ENCODE measurements around the gene MBD1.
"Not testable (repeated sequence)": the region's sequence is repeated elsewhere in the genome, so short reads cannot be mapped to it uniquely, and the experiment has no call there.

The MBD1 gene, protein sequence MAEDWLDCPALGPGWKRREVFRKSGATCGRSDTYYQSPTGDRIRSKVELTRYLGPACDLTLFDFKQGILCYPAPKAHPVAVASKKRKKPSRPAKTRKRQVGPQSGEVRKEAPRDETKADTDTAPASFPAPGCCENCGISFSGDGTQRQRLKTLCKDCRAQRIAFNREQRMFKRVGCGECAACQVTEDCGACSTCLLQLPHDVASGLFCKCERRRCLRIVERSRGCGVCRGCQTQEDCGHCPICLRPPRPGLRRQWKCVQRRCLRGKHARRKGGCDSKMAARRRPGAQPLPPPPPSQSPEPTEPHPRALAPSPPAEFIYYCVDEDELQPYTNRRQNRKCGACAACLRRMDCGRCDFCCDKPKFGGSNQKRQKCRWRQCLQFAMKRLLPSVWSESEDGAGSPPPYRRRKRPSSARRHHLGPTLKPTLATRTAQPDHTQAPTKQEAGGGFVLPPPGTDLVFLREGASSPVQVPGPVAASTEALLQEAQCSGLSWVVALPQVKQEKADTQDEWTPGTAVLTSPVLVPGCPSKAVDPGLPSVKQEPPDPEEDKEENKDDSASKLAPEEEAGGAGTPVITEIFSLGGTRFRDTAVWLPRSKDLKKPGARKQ

DNA sequence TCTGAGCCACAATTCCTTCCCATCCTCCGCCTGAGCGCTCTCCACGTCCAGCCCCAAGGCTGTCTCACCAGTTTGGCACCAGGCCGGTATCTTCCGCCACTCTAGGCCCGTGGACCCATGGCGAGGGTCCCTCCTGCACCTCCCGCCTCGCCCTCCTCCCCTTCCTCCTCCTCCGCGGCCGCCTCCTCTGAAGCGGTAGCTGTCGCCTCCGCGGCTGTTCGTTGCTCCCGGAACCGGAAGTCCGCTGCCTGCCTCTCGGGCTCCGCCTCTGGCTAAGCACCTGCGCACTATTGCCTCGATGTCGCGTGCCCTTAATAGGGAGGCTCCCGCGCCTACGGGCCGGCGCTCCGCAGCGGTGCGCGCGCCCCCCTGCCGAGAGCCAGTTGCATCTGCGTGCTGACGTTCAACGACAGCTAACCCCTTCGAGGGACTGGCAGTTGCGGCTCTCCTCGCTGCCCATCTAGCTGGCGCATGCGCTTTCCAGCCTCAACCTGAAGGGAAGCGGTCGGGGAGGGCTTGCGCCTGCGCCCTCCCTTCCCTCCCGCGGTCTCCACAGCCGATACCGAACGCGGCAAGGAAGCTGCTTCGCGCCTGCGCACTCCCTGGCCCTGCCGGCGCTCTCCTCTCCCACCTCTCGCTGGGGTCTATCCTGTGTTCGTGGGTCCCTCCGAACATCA, at the start of gene MBD1:
Gene MBD1 (minus strand): TSS at position 229 of the 677 bp plus-strand sequence. CDS start 1,531 bp downstream, outside the sequence.
- peak; percentile 98 for DNase-seq

DNA sequence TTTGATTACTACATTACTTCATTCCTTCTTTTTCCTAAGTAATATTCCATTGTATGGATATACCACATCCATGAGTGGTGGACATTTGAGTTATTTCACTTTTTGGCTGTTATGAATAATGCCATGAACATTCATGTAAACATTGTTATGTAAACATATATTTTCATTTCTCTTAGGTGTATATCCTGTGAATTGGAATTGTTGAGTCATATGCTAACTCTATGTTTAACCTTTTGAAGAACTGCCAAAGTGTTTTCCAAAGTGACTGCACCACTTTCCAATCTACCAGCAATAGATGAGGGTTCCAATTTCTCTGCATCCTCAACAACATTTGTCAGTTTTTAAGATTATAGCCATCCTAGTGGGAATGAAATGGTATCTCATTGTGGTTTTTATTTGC, 48.9 kb upstream of the MBD1 start:
- DNase-seq, result no peak

DNA sequence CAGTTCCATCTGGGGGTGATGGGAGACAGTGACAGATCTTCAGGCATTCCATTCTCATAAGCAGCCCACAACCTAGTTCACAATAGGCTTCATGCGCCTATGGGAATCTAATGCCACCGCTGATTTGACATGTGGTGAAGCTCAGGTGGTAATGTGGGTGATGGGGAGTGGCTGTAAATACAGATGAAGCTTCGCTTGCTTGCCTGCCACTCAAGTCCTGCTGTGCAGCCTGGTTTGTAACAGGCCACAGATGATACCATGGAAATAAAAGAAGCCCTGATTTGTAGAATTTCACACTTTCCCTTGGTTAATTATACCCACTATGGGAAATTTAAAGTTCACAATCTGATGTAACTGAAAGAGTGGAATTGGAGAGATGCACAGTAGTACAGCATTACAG, 46.7 kb upstream of the MBD1 start:
- DNase-seq, result no peak

DNA sequence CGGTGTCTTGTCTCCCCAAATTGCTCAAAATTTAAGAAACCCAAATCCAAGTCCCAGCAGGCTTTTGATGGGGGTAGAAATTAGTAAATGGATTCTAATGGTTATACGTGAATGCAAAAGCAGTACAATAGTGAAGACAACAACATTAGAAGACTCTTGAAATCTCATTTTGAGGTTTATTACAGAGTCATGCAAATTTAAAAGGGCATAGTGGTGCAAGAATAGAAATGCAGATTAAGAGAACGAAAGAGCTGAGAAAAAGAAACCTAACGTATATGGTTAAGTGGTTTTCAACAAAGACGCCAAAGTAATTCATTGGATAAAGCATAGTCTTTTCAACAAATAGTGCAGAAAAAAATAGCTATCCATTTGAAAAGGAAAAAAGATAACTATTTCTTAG, 39.4 kb upstream of the MBD1 start:
- no peak for DNase-seq

- no peak for DNase-seq
Observed at GRCh38 chr18:50315100-50315871, 34.0 kb upstream of the MBD1 start.

- DNase-seq, result no peak
Observed at GRCh38 chr18:50313873-50314460, 32.6 kb upstream of the MBD1 start.

DNA sequence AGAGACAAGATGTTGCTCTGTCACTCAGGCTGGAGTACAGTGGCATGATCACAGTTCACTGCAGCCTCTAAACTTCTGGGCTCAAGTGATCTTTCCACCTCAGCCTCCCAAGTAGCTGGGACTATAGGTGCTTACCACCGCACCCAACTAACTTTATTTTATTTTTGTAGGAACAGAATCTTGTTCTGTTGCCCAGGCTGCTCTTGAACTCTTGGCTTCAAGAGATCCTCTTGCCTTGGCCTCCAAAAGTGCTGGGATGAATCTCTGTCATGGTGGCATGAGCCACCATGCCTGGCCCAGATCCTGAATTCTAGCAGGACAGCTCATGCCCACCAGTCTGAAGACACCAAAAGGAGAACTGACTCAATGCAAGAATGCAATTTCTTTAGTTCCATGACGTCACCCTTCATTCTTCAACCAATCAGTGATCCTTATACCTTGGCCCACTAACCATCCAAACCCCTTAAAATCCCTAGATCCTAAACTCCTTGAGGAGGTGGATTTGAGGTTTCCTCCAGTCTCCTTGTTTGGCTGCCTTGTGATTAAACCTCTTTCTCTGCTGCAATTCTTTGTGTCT, 31.8 kb upstream of the MBD1 start:
- no peak for DNase-seq

DNA sequence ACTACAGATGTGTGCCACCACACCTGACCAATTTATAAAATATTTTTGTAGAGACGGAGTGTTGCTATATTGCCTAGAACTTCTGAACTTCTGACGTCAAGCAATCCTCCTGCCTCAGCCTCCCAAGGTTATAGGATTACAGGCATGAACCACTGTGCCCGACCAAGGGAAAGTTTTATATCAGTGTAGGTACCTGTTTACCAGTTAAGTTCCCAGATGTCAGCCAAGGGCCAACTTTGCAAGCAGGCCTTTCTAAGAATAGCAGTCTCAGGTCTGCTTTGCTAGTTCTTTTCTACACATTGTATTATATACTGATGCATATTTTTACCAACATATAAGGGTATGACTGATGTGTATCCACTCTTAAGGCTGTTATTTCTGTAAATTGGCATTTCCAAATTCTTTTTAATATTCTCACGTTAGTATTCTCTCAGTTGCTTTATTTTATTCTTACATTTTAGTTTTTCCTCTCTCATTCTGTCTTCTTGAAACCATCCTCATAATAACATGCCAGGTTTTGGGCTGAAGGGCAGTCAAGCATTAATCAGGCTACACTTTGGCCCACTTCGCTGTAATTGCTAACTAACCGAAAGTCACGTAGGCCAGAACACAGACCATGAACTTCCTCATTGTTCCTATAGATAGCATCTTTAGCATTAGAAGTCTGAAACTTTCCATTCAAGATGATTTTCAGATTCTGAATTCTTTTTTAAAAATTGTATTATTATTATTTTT, 31.1 kb upstream of the MBD1 start:
- no peak for DNase-seq

GRCh38 chr18:50311650-50312049, 30.3 kb upstream of the MBD1 start:
- DNase-seq, result no peak

DNA sequence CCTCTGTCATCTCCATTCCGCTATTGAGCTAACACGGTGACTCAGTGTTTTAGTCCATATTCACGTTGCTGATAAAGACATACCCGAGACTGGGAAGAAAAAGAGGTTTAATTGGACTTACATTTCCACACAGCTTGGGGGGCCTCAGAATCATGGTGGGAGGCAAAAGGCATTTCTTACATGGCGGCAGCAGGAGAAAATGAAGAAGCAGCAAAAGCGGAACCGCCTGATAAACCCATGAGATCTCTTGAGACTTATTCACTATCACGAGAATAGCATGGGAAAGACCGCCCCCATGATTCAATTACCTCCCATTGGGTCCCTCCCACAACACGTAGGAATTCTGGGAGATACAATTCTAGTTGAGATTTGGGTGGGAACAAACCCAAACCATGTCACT, 28.8 kb upstream of the MBD1 start:
- DNase-seq, result no peak

DNA sequence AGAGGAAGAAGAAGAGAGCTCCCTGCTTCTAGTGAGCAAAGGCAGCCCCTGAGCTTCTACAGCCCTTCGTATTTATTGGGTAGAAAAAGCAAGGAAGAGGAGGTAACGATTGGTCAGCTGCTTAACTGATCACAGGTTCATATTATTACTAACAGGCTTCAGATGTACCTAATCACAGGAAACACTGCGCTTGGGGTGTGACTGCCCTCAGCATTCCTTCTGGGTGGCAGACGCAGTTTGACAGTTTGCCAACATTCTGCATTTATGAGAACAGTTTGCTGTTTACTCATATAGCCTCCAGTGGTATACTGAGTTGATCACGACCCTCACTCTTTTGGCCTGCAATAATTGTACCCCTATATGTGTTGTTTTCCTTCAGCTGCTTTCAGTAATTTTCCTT, 27.5 kb upstream of the MBD1 start:
- DNase-seq, result not testable (repeated sequence)

DNA sequence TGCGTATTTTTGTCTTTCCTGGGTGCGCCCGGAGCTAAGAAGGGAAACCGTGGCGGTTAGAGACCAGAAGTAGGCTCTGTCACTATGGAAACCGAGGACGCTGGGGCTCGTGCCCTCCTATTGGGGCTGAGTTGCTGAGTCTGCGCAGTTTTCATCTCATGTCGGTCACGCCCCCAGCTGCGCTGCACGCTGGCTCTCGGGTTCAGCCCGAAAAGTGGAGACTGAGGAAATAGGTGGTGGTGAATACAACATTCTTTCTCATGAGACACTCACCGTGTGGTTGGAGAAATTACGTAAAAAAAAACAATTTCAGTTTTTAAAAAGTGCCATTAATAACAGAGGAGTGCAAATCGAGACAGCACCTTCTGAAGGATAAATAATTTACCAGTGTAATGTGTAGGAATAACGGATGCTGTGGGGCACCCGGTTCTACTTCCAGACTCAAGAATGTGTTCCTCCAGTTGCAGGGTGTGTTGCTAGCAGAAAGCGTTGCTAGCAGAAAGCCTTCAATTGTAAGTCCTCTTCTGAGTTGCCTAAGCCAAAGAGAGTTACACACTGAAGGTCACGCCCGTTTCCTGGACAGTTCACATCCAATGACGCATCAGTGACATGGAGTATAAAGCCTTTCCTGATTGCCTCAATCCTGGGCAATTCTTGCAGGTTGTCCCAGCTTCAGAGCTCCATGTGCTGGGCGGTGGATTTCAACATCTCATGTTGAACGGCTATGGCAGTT, 26.6 kb upstream of the MBD1 start:
- peak; percentile 89 for DNase-seq

- no peak for DNase-seq
Observed at GRCh38 chr18:50307400-50307737, 26.0 kb upstream of the MBD1 start.

DNA sequence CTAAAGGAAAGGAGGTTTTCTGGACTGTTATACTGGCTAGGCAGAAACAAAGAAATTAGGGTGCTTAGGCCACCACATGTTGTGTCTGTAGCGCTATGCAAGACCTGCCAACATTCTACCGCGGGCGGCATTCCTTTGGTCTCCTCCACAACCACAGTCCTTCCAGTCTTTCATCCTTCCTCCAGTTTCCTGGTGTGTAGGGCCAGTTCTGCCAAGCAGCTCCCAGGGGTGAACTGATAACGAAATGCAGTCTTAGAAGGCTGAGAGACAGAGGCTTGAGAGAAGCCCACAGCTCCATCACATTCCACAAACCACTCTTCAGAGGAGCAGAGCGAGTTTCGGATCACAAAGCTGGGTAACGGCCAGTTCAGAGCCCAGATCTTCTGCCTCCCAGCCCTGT, 25.6 kb upstream of the MBD1 start:
- peak; percentile 60 for DNase-seq

DNA sequence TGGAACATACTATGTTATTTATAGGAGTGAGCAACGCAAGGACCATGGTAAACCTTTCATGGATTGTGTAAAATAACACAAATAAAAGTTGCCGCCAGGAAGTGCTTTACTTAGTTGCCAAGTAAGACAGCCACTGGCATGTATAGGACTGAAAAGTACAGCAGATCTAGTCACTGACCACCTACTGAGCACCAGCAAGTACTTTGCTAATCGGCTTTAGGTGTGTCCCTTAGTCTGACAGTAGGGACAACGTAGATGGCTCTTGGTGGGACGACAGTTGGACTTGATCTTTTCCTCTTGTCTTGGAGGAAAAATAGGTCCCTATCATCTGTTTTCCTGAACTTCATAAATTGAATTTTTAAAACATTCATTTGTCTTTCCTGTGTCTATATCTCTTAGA, 19.8 kb upstream of the MBD1 start:
- no peak for DNase-seq

DNA sequence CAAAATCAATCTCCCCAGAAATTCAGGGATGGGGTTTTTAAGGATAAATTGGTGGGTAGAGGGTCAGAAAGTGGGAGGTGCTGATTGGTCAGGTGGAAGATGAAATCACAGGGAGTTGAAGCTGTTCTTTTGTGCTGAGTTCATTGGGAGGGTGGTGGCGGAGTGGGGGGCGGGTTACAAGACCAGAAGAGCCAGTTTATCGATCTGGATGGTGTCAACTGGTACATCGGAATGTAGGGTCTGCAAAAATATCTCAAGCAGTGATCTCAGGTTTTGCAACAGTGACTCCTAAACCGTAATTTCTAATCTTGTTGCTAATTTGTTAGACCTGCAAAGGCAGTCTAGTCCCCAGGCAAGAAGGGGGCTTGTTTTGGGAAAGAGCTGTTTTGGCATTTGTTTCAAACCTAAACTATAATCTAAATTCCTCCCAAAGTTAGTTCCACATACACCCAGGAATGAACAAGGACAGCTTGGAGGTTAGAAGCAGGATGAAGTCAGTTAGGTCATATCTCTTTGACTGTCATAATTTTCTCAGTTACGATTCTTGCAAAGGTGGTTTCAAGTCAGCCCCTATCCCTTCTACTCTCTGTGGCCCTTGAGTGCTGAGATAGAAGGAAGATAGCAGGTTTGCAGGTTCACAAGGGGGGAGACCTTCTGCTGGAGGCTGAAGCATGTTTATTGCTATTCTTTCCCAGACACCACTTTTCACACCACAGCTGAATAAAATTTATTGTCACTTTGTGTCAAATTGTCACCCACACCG, 18.5 kb upstream of the MBD1 start:
- no peak for DNase-seq

GRCh38 chr18:50298443-50299284, 17.3 kb upstream of the MBD1 start:
- DNase-seq, result no peak

DNA sequence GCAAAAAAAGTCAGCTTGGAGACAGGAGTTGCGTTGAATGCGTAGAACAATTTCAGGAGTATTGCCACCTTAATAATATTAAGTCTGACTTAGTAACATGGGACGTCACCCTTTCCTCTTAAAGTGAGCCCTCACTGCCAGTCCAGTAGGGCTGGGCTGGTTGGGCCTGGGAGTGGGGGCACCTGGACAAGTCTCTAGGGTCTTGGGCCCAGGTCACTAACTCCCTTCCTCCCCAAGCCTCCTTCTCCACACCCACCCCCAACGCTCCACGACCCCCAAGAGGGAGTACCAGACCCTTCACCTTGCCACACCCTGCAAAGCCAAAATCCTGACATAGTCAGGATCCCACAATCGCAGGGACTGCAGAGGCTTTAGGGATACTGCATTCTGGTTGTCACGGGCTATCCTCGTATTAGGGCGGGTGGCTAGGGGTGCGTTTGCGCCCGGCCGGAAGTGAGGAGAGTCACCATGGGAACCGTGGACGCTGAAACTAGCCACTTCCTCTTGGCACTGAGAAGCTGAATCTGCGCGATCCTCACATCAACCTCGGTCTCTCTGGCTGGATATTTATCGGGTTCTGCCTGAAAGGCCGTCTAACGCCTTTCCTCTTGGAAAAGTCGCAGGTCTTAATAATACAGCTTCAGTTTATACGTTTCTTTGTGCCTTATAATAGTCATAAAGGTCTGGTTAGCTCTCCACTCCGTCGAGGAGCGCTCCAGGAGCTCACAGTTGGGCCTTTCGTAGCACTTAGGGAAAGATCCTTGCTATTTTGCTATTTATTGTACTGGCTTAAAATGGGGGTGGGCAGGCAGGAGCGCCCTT, 16.5 kb upstream of the MBD1 start:
- peak; percentile 71 for DNase-seq

All from fibroblast of skin of right biceps (primary cell).